ENCODE results near the gene PTPRT. TPM values are rescaled to one million over a fixed set of nuclear protein-coding genes. Genes with fewer than 3 reads are reported as not detected.

The PTPRT gene
- polyA plus RNA-seq, 3 donors: not detected

- H3K36me3 ChIP-seq (replicated peaks in 1 of 2; ENCODE audit: control insufficient read depth in 1 of 2, insufficient read depth in 2 of 2, low read length in 2 of 2): no peaks in the 10 kb centered on the region
- Mint-ChIP-seq H3K27me3 (ENCODE audit: low read depth in 3 of 3) (peaks cover 1 to 5% (median 4%) of the 10 kb centered on the region in 3 donors), H3K27ac (no peak overlapping the region), H3K4me3 (no peak overlapping the region), H3K4me1 (peaks cover 3% of the 10 kb centered on the region), H3K9me3 (peaks cover 2 to 11% (median 6%) of the 10 kb centered on the region in 7 donors), H3K36me3 (no peaks in the 10 kb centered on the region)
- TF ChIP-seq CTCF (IDR thresholded peaks at IDR 0.05): no peak
- no peak overlapping the region for H3K27ac ChIP-seq (ENCODE audit: low read depth in 1 of 2, low read length in 2 of 2)
- H3K79me2 ChIP-seq (ENCODE audit: insufficient read depth, low read length): no peaks in the 10 kb centered on the region
- H3K4me2 ChIP-seq (replicated peaks; ENCODE audit: extremely low read depth, low read length, poor library complexity, severe bottlenecking): no peak overlapping the region
- H4K20me1 ChIP-seq (ENCODE audit: insufficient read depth, low read length): no peaks in the 10 kb centered on the region
- 96% methylated on average over 2 of the region's 2 CpGs for WGBS (ENCODE audit: insufficient coverage)
- no peak overlapping the region for H3K9ac ChIP-seq (ENCODE audit: insufficient read depth, low read length, poor library complexity, severe bottlenecking)
- H3K4me3 ChIP-seq (replicated peaks in 1 of 3; ENCODE audit: low read depth in 2 of 3, low read length in 3 of 3): no peak overlapping the region
- no peak for DNase-seq
- no peaks in the 10 kb centered on the region for H3K9me3 ChIP-seq (replicated peaks in 1 of 2; ENCODE audit: control insufficient read depth in 1 of 2, insufficient read depth in 1 of 2, low read length in 2 of 2)
- intact Hi-C loops (cut with micrococcal nuclease): no loop called here
- H2AFZ ChIP-seq (ENCODE audit: insufficient read depth, low read depth, low read length, poor library complexity, severe bottlenecking): no peak overlapping the region
- no peaks in the 10 kb centered on the region for H3K4me1 ChIP-seq (ENCODE audit: control insufficient read depth in 1 of 2, insufficient read depth in 2 of 2, low read length in 2 of 2)
- H3K27me3 ChIP-seq (ENCODE audit: control insufficient read depth in 2 of 2, insufficient read depth in 2 of 2, low read length in 2 of 2): no peaks in the 10 kb centered on the region
These were observed 759.1 kb downstream of the PTPRT start for GRCh38 chr20:42430598-42430997.

- Histone ChIP-seq H3K4me1 (ENCODE audit: control insufficient read depth in 1 of 2, insufficient read depth in 2 of 2, low read length in 2 of 2) (no peaks in the 10 kb centered on the region), H3K27me3 (ENCODE audit: control insufficient read depth in 2 of 2, insufficient read depth in 2 of 2, low read length in 2 of 2) (no peaks in the 10 kb centered on the region), H4K20me1 (ENCODE audit: insufficient read depth, low read length) (no peaks in the 10 kb centered on the region), H3K27ac (ENCODE audit: low read depth in 1 of 2, low read length in 2 of 2) (no peak overlapping the region), H3K79me2 (ENCODE audit: insufficient read depth, low read length) (no peaks in the 10 kb centered on the region), H3K36me3 (replicated peaks in 1 of 2; ENCODE audit: control insufficient read depth in 1 of 2, insufficient read depth in 2 of 2, low read length in 2 of 2) (no peaks in the 10 kb centered on the region), H3K4me3 (replicated peaks in 1 of 3; ENCODE audit: low read depth in 2 of 3, low read length in 3 of 3) (no peak overlapping the region), H3K4me2 (replicated peaks; ENCODE audit: extremely low read depth, low read length, poor library complexity, severe bottlenecking) (no peak overlapping the region), H3K9me3 (replicated peaks in 1 of 2; ENCODE audit: control insufficient read depth in 1 of 2, insufficient read depth in 1 of 2, low read length in 2 of 2) (no peaks in the 10 kb centered on the region), H3K9ac (ENCODE audit: insufficient read depth, low read length, poor library complexity, severe bottlenecking) (no peak overlapping the region), H2AFZ (ENCODE audit: insufficient read depth, low read depth, low read length, poor library complexity, severe bottlenecking) (no peak overlapping the region)
- no peaks in the 10 kb centered on the region for H3K36me3 Mint-ChIP-seq
- no peaks in the 10 kb centered on the region for H3K4me1 Mint-ChIP-seq
- no peak for TF ChIP-seq CTCF (IDR thresholded peaks at IDR 0.05)
- 90% methylated on average over 5 of the region's 8 CpGs for WGBS (ENCODE audit: insufficient coverage)
- H3K27ac Mint-ChIP-seq: no peak overlapping the region
- H3K4me3 Mint-ChIP-seq: no peak overlapping the region
- intact Hi-C loops (cut with micrococcal nuclease): no loop called here
- H3K9me3 Mint-ChIP-seq: peaks cover 2 to 11% (median 6%) of the 10 kb centered on the region in 7 donors
- no peak for DNase-seq
- H3K27me3 Mint-ChIP-seq (ENCODE audit: low read depth in 3 of 3): peaks cover 1 to 5% (median 4%) of the 10 kb centered on the region in 3 donors
These were observed 759.8 kb downstream of the PTPRT start for GRCh38 chr20:42429761-42430458.

All from CD14-positive monocyte (primary cell).